ENCODE data around the gene AP5B1.

Gene AP5B1

GRCh38 chr11:65780770-65781151 lies at the start of gene AP5B1:
AP5B1 (minus strand) TSS chr11:65780976; CDS start chr11:65780591, 385 bp downstream.
- Mint-ChIP-seq H3K27me3 (peaks cover 23% of the 10 kb centered on the region), H3K4me1 (ENCODE audit: low read depth) (peaks cover 34% of the 10 kb centered on the region), H3K4me3 (peak within 1 kb of the TSS; percentile 87), H3K9me3 (no peaks in the 10 kb centered on the region), H3K36me3 (ENCODE audit: low read depth) (peaks cover 14% of the 10 kb centered on the region), H3K27ac (peak within 1 kb of the TSS; percentile 79)

- H3K27me3 Mint-ChIP-seq: peaks cover 17% of the 10 kb centered on the region
- no peaks in the 10 kb centered on the region for H3K9me3 Mint-ChIP-seq
- no peak overlapping the region for H3K4me3 Mint-ChIP-seq
- no peak overlapping the region for H3K27ac Mint-ChIP-seq
- H3K36me3 Mint-ChIP-seq (ENCODE audit: low read depth): no peaks in the 10 kb centered on the region
- H3K4me1 Mint-ChIP-seq (ENCODE audit: low read depth): peaks cover 48% of the 10 kb centered on the region
Observed at GRCh38 chr11:65829459-65829858, 48.7 kb upstream of the AP5B1 start.

- peaks cover 12% of the 10 kb centered on the region for H3K27me3 Mint-ChIP-seq
- no peaks in the 10 kb centered on the region for H3K36me3 Mint-ChIP-seq (ENCODE audit: low read depth)
- H3K9me3 Mint-ChIP-seq: no peaks in the 10 kb centered on the region
- H3K4me1 Mint-ChIP-seq (ENCODE audit: low read depth): peaks cover 37% of the 10 kb centered on the region
- H3K4me3 Mint-ChIP-seq: no peak overlapping the region
- no peak overlapping the region for H3K27ac Mint-ChIP-seq
Observed at GRCh38 chr11:65826984-65827735, 46.4 kb upstream of the AP5B1 start.

GRCh38 chr11:65822776-65823528 lies 42.2 kb upstream of the AP5B1 start:
- Mint-ChIP-seq H3K27ac (no peak overlapping the region), H3K36me3 (ENCODE audit: low read depth) (no peaks in the 10 kb centered on the region), H3K9me3 (no peaks in the 10 kb centered on the region), H3K4me1 (ENCODE audit: low read depth) (peaks cover 13% of the 10 kb centered on the region), H3K27me3 (no peaks in the 10 kb centered on the region), H3K4me3 (no peak overlapping the region)

- Mint-ChIP-seq H3K27ac (no peak overlapping the region), H3K4me3 (no peak overlapping the region), H3K9me3 (no peaks in the 10 kb centered on the region), H3K27me3 (no peaks in the 10 kb centered on the region), H3K4me1 (ENCODE audit: low read depth) (peaks cover 18% of the 10 kb centered on the region), H3K36me3 (ENCODE audit: low read depth) (no peaks in the 10 kb centered on the region)
Observed at GRCh38 chr11:65821107-65821506, 40.3 kb upstream of the AP5B1 start.

GRCh38 chr11:65817835-65818680 lies 37.3 kb upstream of the AP5B1 start:
- peaks cover 18% of the 10 kb centered on the region for H3K4me1 Mint-ChIP-seq (ENCODE audit: low read depth)
- no peaks in the 10 kb centered on the region for H3K9me3 Mint-ChIP-seq
- no peaks in the 10 kb centered on the region for H3K27me3 Mint-ChIP-seq
- peak overlapping the region; percentile 88 for H3K27ac Mint-ChIP-seq
- no peaks in the 10 kb centered on the region for H3K36me3 Mint-ChIP-seq (ENCODE audit: low read depth)
- H3K4me3 Mint-ChIP-seq: peak overlapping the region; percentile 83

GRCh38 chr11:65817312-65817834 lies 36.6 kb upstream of the AP5B1 start:
- Mint-ChIP-seq H3K4me3 (peak overlapping the region; percentile 83), H3K27ac (peak overlapping the region; percentile 88)

GRCh38 chr11:65816696-65817095 lies 35.9 kb upstream of the AP5B1 start:
- no peaks in the 10 kb centered on the region for H3K9me3 Mint-ChIP-seq
- H3K36me3 Mint-ChIP-seq (ENCODE audit: low read depth): no peaks in the 10 kb centered on the region
- peak overlapping the region; percentile 83 for H3K4me3 Mint-ChIP-seq
- H3K27me3 Mint-ChIP-seq: no peaks in the 10 kb centered on the region
- no peak overlapping the region for H3K27ac Mint-ChIP-seq
- peaks cover 18% of the 10 kb centered on the region for H3K4me1 Mint-ChIP-seq (ENCODE audit: low read depth)

More at GRCh38 chr11:65817312-65817834, 36.6 kb upstream of the AP5B1 start:
- peaks cover 18% of the 10 kb centered on the region for H3K4me1 Mint-ChIP-seq (ENCODE audit: low read depth)
- no peaks in the 10 kb centered on the region for H3K9me3 Mint-ChIP-seq
- no peaks in the 10 kb centered on the region for H3K36me3 Mint-ChIP-seq (ENCODE audit: low read depth)
- no peaks in the 10 kb centered on the region for H3K27me3 Mint-ChIP-seq

GRCh38 chr11:65814986-65815565 lies 34.3 kb upstream of the AP5B1 start:
- Mint-ChIP-seq H3K36me3 (ENCODE audit: low read depth) (no peaks in the 10 kb centered on the region), H3K4me1 (ENCODE audit: low read depth) (peaks cover 18% of the 10 kb centered on the region), H3K9me3 (no peaks in the 10 kb centered on the region), H3K27me3 (no peaks in the 10 kb centered on the region), H3K27ac (no peak overlapping the region), H3K4me3 (no peak overlapping the region)

GRCh38 chr11:65814131-65814985 lies 33.6 kb upstream of the AP5B1 start:
- H3K27ac Mint-ChIP-seq: no peak overlapping the region
- no peaks in the 10 kb centered on the region for H3K9me3 Mint-ChIP-seq
- H3K4me3 Mint-ChIP-seq: no peak overlapping the region
- no peaks in the 10 kb centered on the region for H3K27me3 Mint-ChIP-seq
- H3K36me3 Mint-ChIP-seq (ENCODE audit: low read depth): no peaks in the 10 kb centered on the region
- peaks cover 18% of the 10 kb centered on the region for H3K4me1 Mint-ChIP-seq (ENCODE audit: low read depth)

- Mint-ChIP-seq H3K4me3 (no peak overlapping the region), H3K36me3 (ENCODE audit: low read depth) (no peaks in the 10 kb centered on the region), H3K9me3 (no peaks in the 10 kb centered on the region), H3K27me3 (peaks cover 2% of the 10 kb centered on the region), H3K27ac (no peak overlapping the region), H3K4me1 (ENCODE audit: low read depth) (peaks cover 3% of the 10 kb centered on the region)
Observed at GRCh38 chr11:65811764-65812475, 31.1 kb upstream of the AP5B1 start.

- H3K4me3 Mint-ChIP-seq: no peak overlapping the region
- H3K4me1 Mint-ChIP-seq (ENCODE audit: low read depth): no peaks in the 10 kb centered on the region
- no peak overlapping the region for H3K27ac Mint-ChIP-seq
Observed at GRCh38 chr11:65810046-65810868, 29.5 kb upstream of the AP5B1 start.

More at GRCh38 chr11:65810046-65810868, 29.5 kb upstream of the AP5B1 start:
- no peaks in the 10 kb centered on the region for H3K9me3 Mint-ChIP-seq
- H3K27me3 Mint-ChIP-seq: peaks cover 4% of the 10 kb centered on the region
- H3K36me3 Mint-ChIP-seq (ENCODE audit: low read depth): no peaks in the 10 kb centered on the region
